HG03066 (cell line): ENCODE data around the gene NEDD8.
A peak's percentile ranks its signal among the peaks of the same experiment; 100 is the strongest.

ENCODE experiments used
- ATAC-seq: cut with Tn5 transposase; IDR thresholded peaks from one replicate; pipeline ENCODE4 v1.9.1; 2021; ENCODE audit warnings: low read depth; ENCODE audit not compliant: unreplicated experiment

NEDD8 gene

DNA sequence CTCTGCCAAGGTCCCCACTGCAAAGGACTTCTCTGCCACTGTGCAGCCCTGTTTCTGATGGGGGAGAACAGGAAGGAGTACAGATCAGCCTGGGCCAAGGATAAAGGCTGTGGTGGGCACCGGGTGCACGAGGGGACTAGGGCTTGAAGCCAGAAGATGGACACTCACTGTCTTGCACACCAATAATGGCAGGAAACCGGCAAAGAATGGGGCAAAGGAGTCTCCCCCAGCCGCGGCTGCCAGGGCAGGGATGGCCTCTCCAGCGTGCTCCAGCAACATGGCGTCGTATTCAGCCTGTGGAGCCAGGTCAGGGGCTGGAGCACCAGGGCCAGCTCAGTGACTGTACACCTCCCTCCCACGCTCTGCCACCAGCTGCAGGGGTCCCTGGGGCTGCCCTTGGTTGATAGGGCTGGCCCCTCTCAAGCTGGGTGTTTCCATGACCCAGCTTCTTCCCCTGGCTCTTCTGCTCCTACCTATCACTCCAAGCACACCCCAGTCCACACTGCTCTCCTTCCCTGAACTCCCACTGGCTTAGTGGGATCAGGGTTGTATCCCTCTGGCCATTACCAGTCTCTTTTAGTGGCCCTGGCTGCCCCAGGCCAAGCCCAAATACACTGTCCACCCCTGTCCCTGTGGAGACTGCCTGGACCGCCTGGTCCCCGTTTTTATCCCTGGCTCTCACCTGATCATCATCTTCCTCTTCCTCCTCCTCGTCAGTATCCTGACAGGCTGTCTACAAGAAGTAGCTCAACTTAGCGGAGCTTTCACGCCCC lies 49.9 kb downstream of the NEDD8 start:
- no peak for ATAC-seq

DNA sequence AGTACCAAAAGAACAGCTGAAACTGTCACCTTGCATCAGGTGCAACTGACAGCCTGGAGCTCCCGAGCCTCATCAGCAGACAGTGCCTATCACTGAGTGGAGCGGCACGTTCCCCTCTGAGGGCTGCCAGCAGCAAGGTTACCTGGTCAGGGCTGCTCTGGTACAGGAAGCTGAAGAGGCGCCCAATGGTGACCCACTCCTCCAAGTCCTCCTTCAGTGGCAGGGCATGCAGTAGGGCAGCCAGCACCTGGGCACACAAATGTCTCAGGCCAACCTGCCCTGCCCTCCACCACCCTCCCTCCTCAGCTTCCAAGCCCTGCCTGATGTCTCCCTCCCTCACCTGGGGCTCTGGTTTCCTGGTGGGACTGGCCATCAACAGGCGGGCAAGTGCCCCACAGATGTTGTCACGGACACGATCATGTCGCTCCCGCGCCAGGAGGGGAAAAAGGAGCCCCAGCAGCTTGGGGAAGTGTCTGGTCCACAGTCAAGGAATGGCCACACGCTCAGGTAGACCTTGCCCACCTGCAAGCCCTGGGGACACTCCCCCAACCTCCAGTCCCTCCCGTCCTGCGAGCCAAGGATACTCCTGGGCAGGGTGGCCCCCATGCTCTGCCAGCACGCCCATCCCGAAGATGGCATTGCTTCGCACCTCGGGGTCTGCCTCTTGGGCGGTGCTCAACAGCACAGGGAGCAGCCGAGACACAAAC lies 50.6 kb downstream of the NEDD8 start:
- ATAC-seq = no peak

DNA sequence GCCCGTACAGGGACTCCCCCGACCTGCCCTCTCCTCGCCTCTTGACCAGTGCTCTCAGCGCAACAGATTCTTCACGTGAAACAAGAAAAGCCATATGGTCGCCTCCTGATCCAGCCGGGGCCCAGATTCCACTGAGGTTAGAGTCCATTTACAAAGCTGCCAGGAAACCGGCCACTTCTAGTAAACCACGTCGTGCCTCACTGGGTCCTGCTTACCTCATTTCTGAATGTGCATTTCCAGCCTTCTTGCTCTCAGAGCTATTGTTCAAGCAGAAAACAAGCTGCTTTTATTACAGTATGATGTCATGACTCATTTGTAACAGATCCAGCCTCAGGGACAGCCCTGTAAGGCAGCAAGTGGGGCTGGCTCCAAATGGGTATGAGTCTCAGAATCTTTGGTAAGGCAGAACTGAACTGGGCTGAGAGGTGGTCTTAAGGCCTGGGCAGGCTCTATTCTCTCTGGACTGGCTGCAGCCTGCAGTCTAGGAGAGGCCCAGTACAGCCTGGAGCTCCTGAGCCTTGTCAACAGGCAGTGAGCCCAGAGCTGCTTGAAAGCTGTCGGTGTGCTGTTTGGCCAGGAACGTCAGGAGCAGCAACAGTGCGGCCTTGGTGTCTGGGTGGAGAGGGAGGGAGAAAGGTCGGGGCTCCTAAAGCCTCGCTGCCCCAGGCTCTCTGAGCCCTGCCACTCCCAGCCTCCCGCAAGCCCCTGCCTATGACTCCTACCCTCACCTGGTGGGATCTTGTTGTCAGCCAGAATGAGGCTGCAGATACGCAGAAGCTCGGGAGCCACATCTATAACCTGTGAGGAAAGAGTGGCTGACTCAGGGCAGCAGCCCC lies 52.0 kb downstream of the NEDD8 start:
- ATAC-seq = no peak

DNA sequence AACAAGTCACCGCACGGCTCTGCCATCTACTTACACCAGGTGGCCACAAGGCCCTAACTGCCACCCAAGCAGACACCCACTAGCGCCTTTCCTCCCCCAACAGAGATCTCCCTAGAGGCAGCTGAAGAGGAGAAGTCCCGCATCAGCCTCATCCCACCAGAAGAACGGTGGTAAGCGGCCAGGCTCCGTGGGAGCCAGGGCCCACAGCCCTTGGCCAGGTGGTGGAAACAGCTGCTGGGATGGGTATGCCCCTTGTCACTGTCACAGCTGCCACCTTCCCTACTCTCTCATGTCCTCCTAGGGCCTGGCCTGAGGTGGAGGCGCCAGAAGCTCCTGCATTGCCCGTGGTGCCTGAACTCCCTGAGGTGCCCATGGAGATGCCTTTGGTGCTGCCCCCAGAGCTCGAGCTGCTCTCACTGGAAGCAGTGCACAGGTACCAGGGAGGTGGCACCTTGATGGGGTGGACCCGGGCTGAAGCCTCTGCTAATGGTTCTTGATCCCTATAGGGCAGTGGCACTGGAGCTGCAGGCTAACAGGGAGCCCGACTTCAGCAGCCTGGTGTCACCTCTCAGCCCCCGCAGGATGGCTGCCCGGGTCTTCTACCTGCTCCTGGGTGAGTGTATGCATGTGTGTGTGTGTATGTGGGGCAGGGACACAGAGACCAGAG lies 52.7 kb downstream of the NEDD8 start:
- ATAC-seq = no peak

DNA sequence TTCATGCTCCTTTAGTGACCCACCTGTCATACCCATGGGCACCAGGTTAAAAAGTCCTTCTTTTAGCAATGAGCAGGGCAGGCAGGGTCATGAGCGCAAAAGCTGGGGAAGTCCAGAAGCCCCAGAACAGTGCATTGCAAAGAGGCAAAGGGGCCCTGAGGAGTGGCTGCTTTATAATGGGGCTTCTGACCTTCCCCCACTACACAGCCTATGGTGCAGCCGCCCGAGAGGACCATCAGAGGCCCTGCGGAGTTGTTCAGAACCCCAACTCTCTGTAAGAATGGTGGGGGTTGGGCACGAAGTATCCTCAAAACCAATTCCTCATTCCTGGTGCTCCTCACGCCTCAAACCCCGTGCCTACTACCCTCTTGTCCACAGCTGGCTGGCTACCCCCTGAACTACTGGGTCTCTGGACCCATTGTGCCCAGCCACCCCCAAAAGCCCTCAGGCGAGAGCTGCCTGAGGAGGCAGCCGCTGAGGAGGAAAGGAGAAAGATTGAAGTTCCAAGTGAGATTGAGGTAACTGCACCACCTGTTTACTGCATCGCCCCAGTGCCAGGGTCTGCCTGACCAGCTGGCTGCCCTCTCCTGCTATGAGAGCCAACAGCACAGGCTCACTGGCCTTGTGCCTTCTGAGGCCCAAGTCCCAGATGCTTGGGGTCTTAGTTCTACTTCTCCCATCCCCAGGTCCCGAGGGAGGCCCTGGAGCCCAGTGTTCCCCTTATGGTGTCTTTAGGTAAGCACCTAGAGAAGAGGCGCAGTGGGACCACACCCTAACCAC lies 53.6 kb downstream of the NEDD8 start:
- no peak for ATAC-seq

DNA sequence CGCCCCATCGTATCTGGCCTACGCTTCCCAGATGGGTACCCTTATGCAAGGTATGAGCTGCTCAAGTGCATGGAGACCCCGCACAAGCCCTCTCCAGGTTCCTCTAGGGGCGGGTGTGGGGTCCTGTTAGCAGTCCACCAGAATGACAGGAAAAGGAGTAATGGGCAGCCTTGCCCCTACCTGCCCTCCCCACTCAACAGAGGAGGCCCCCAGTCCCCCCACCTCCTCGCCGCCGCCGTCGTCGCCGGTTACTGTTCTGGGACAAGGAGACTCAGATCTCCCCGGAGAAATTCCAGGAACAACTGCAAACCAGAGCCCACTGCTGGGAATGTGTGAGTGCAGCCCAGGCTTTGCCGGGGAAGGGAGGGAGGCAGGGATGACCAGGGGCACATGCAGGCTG lies 54.3 kb downstream of the NEDD8 start:
- ATAC-seq = no peak

DNA sequence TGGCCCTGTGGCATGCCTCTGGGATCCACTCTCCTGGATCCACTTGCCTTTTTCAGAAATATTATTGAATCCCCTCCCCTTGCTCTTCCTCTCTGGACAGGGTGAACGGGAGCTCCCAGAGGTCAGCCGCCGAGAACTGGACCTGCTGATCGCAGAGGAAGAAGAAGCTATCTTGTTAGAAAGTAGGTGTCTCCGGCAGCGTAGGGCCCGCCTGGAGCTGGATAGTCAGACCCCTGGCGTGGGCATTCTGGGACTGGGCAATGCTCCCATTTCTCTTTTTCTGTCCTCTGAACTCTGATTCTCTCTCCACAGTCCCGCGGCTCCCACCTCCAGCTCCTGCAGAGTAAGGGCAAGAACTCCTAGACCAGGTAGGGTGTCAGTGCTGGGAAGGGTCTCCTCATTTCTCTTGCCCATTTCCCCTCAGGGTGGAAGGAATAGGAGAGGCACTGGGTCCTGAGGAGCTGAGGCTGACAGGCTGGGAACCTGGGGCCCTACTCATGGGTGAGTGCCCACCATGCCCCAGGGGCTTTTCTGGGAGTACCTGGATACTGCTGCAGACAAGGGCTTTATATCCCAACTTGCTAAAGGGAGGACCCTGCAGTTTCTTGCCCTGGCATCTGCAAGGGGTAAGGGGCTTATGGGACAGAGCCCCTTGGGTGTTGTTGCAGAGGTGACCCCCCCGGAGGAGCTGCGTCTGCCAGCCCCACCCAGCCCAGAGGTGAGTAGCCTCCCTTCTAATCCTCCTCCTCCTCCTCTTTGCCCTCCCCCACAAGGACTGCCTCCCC lies 54.9 kb downstream of the NEDD8 start:
- no peak for ATAC-seq

DNA sequence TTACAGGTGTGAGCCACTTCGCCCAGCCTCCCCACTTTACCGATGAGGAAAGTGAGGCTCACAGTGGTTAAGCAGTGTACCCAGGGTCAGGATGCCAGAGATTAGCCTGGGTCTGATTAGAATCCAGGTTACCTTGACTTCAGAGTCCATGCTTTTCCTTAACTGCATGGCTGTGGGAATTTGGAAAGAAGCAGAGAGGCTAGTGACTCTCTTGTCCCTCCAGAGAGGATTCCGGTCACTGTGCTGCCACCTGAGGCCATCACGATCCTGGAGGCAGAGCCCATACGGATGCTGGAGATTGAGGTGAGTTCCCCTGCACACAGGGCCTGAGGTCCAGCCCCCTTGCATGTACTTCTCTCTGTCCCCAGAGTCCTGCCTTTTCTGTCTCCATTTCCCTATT lies 55.6 kb downstream of the NEDD8 start:
- no peak for ATAC-seq

DNA sequence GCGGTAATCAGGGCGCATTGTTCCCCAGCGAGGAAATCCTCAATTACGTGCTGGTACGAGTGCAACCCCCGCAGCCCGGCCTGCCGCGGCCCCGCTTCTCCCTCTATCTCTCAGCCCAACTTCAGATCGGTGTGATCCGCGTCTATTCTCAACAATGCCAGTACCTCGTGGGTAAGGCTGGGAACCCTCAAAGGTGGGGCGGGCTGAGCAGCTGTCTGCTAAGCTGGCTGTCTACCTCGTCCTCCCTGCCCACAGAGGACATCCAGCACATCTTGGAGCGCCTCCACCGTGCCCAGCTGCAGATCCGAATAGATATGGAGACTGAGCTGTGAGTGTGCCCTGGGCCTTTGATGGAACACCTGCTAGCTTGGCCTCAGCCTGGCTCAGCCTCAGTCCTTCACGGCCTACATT lies 59.3 kb downstream of the NEDD8 start:
- no peak for ATAC-seq

DNA sequence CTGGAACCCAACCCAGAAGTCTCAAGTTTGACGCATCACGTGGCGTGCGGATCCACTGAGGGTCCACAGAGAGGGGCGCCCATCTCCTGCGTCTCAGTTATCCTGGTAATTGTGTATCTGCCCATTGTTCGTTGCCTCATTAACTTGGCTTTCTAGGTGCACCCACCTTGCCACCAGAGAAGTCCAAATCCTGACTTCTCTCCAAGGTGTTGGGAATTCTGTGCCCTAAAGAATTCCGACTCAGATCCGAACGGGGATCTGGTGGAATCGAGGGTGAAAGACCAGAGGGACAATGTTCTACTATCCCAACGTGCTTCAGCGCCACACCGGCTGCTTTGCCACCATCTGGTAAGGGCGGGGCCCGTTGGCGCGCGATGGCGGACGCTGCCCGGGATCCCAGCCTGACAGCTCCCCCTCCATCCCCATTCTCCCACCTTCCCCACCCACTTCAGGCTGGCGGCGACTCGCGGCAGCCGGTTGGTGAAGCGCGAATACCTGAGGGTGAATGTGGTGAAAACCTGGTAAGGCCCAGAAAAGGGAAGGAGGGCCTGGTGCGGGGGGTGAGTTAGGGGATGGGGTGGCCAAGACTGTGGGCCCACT lies 59.8 kb downstream of the NEDD8 start:
- ATAC-seq = no peak

DNA sequence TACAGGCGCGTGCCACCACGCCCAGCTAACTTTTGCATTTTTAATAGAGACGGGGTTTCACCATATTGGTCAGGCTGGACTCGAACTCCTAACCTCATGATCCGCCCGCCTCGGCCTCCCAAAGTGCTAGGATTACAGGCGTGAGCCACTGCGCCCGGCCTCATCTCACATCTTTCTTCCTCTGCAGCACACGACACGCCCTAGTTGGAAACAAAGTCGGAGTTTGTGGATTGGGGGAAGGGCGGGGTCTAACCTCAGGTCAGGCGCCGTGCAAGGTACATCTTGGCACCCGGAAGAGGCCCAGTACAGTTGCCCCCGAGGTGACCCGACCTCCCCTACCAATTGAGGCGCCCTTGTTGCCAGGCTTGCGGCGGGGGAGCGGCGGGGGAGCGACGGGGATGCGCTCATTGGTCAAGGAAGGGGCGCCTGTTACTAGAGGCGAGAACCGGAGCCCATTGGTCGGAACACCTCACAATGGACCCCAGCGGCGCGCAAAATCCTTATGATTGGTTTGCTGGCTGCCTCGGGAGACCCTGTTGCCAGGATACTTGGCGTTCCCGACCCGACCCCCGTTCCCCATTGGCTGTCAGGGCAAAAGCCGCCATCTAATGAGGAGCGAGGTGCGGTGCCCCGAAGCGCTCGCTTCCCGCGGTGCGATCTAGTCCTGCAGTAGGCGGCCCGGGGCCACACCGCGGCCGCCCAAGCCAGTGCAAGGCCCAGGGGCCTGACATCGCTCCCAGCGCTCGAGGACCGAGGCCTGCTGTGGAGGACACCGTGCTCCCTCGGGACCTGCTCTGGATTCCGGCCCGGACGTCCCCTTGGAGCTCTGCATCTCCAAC lies 60.5 kb downstream of the NEDD8 start, which contains the start of gene REC8:
TSS of gene REC8 (plus strand) at position 659 of the 839 bp plus-strand sequence. CDS start 473 bp downstream, outside the sequence.
- peak; percentile 88 for ATAC-seq

DNA sequence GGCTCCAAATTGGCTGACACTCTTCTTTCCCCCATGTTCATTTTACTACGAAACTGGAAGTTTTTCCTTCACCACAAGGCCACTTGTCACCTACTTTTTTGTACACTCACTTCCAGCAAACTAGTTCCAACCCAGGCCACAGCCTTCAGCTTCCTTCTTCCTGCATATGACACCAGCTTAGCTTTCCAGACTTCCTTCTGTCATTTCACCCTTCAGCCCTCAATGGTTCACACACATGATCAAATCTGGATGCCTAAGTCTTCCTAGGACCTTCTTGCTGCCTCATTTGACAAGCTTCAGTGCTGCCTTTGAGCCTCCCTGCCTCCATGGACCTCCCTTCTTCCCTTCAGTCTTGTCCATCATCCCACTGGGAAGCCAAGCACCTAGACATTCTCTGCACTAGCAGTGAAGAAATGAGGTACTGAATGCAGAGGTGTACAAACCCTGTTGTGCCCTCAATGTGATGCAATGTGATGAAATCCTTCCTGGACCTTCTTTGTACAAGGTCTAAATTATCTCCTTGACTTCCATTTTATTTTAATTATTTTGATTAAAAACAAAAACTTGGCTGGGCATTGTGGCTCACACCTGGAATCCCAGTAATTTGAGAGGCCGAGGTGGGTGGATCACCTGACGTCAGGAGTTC lies 64.6 kb downstream of the NEDD8 start:
- no peak for ATAC-seq
